Lower leg skin (tissue), 3 donors: Measurements from ENCODE around the gene SIK3.

Source experiments
- POLR2A ChIP-seq, 2 donors: fragments of 450-650 bp; IDR thresholded peaks; one replicate each; pipeline ENCODE4 v1.6.1; 2016 to 2017; ENCODE audit warnings: antibody characterized with exemption in 2 of 2, mild to moderate bottlenecking in 1 of 2, moderate library complexity in 1 of 2
- TF ChIP-seq, protein P1 (sequence below), 3 donors: fragments of 450-650 bp; IDR thresholded peaks; one replicate each; pipeline ENCODE4 v1.5.1; 2016; ENCODE audit warnings: antibody characterized with exemption in 3 of 3, mild to moderate bottlenecking in 3 of 3, moderate library complexity in 2 of 3

DNA sequence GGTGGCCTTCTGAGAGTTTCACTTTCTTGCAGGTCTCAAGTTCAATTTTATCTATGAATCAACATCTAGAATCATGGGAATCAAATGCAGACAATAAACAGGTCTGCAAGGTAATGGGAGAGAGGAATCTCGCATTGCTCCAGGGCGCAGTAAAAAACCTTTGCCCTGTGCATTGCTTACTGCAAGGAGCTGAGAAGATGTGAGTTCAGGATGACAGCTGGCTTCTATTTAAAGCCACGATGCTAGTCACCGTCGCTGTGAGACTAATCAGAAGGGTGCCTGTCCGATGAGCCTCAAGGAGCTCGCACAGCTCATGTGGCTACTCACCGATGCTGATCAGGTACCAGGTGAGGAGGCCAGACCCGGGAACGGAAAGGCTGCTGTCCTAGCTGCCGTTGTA lies 230.6 kb downstream of the SIK3 start:
- TF ChIP-seq, protein P1, sequence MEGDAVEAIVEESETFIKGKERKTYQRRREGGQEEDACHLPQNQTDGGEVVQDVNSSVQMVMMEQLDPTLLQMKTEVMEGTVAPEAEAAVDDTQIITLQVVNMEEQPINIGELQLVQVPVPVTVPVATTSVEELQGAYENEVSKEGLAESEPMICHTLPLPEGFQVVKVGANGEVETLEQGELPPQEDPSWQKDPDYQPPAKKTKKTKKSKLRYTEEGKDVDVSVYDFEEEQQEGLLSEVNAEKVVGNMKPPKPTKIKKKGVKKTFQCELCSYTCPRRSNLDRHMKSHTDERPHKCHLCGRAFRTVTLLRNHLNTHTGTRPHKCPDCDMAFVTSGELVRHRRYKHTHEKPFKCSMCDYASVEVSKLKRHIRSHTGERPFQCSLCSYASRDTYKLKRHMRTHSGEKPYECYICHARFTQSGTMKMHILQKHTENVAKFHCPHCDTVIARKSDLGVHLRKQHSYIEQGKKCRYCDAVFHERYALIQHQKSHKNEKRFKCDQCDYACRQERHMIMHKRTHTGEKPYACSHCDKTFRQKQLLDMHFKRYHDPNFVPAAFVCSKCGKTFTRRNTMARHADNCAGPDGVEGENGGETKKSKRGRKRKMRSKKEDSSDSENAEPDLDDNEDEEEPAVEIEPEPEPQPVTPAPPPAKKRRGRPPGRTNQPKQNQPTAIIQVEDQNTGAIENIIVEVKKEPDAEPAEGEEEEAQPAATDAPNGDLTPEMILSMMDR (IDR thresholded peaks at IDR 0.05), result no peak
- TF ChIP-seq POLR2A (IDR thresholded peaks at IDR 0.05), result no peak
